ENCODE data around the gene TMED9. TPM values are rescaled to one million over a fixed set of nuclear protein-coding genes. Genes with fewer than 3 reads are reported as not detected.

The TMED9 gene
- total and polyA plus RNA-seq, 2 of the 4 experiments (the other 2 are of a cell fraction): 123 to 357 TPM

- no peak overlapping the region; the same call in 1 of the 2 replicates for H2AK5ac ChIP-seq (ENCODE audit: low read depth, low read length)
- ChIA-PET POLR2A (ENCODE audit: unreplicated experiment) (no interaction called here), CTCF (no interaction called here)
- intact Hi-C loops (cut with micrococcal nuclease): loop anchor here (2.0 kb wide), 2 partner anchors 39 to 75 kb away; partner anchors contain the start of gene DDX41
- DNase-seq (no peak), ATAC-seq (ENCODE audit: low read depth) (no peak)
- peak overlapping the region; percentile 100 for H2AK9ac ChIP-seq (replicated peaks; ENCODE audit: low read depth, low read length, poor library complexity)
- peak overlapping the region; percentile 87 to 97; a peak in 3 of 4 replicates for H4K8ac ChIP-seq (ENCODE audit: low read depth in 2 of 2, low read length in 2 of 2)
- H3K4me1 ChIP-seq (ENCODE audit: control insufficient read depth, insufficient read depth, low read length): peaks cover 3% of the 10 kb centered on the region; the same call in 1 of the 2 replicates
- H2BK20ac ChIP-seq (ENCODE audit: low read depth, low read length): no peak overlapping the region; the same call in 1 of the 2 replicates
- WGBS, 2 experiments (ENCODE audit: extremely low coverage in 2 of 2, insufficient read length in 1 of 2): no CpG with 5 or more reads among the region's 8 CpGs
- peak overlapping the region; percentile 64; the same call in 1 of the 2 replicates for H3K4ac ChIP-seq (ENCODE audit: low read depth, low read length)
- peak overlapping the region; percentile 94 for H3K4me2 ChIP-seq (ENCODE audit: low read depth, low read length)
- H3K9ac ChIP-seq (ENCODE audit: low read depth, low read length): peak overlapping the region; percentile 30; the same call in 1 of the 2 replicates
- BruUV-seq (replicated peaks): no TSS peak
- no peak for TF ChIP-seq SMC3 (IDR thresholded peaks at IDR 0.05; ENCODE audit: low read depth, low read length)
- no peak for TF ChIP-seq BHLHE40 (IDR thresholded peaks at IDR 0.05; ENCODE audit: low read depth, low read length)
- no peak for TF ChIP-seq USF2 (IDR thresholded peaks at IDR 0.05; ENCODE audit: low read depth, low read length)
- TF ChIP-seq NFE2L2 (IDR thresholded peaks at IDR 0.05; ENCODE audit: low read depth, low read length): no peak
- TF ChIP-seq, protein P1, sequence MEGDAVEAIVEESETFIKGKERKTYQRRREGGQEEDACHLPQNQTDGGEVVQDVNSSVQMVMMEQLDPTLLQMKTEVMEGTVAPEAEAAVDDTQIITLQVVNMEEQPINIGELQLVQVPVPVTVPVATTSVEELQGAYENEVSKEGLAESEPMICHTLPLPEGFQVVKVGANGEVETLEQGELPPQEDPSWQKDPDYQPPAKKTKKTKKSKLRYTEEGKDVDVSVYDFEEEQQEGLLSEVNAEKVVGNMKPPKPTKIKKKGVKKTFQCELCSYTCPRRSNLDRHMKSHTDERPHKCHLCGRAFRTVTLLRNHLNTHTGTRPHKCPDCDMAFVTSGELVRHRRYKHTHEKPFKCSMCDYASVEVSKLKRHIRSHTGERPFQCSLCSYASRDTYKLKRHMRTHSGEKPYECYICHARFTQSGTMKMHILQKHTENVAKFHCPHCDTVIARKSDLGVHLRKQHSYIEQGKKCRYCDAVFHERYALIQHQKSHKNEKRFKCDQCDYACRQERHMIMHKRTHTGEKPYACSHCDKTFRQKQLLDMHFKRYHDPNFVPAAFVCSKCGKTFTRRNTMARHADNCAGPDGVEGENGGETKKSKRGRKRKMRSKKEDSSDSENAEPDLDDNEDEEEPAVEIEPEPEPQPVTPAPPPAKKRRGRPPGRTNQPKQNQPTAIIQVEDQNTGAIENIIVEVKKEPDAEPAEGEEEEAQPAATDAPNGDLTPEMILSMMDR (conservative IDR thresholded peaks at IDR 0.05; ENCODE audit: low read depth, low read length): no peak
- no peak for TF ChIP-seq RAD21 (IDR thresholded peaks at IDR 0.05; ENCODE audit: low read length)
- peaks cover 19% of the 10 kb centered on the region for H3K9me1 ChIP-seq (ENCODE audit: insufficient read depth, low read length)
- H4K20me1 ChIP-seq (ENCODE audit: insufficient read depth, low read length): peaks cover 8% of the 10 kb centered on the region; the same call in 1 of the 2 replicates
- peak overlapping the region; percentile 87 for H3K14ac ChIP-seq (replicated peaks; ENCODE audit: low read depth, low read length)
- H3K9me3 ChIP-seq (ENCODE audit: control insufficient read depth, insufficient read depth, low read length): no peaks in the 10 kb centered on the region
- in situ Hi-C loops (cut with MboI; ENCODE audit: low sequenced_read_pairs): no loop called here
- no peak overlapping the region for H3K23ac ChIP-seq (ENCODE audit: low read depth, low read length)
- H2AFZ ChIP-seq (replicated peaks; ENCODE audit: low read length, poor library complexity): peak overlapping the region; percentile 98
- peak overlapping the region; percentile 31; the same call in 1 of the 2 replicates for H4K5ac ChIP-seq (ENCODE audit: low read depth, low read length)
- no peak overlapping the region for H4K91ac ChIP-seq (ENCODE audit: insufficient read depth, low read depth, low read length)
- H2BK5ac ChIP-seq (ENCODE audit: low read depth, low read length, poor library complexity, severe bottlenecking): no peak overlapping the region
- dilution Hi-C loops (cut with HindIII; ENCODE audit: low sequenced_read_pairs, unreplicated experiment): no loop called here
- no peak overlapping the region; the same call in 2 of the 3 replicates for H2BK15ac ChIP-seq (ENCODE audit: low read depth, low read length)
- H3K4me3 ChIP-seq (ENCODE audit: insufficient read depth, low read depth, low read length): peak overlapping the region; percentile 80
- 0 out of 2 replicates have a peak overlapping the region, but pooled peaks have one; percentile 69 for H3K56ac ChIP-seq (ENCODE audit: extremely low read depth, insufficient read depth, low read length)
- H3K27ac ChIP-seq (ENCODE audit: insufficient read depth, low read length): no peak overlapping the region
- H3K27me3 ChIP-seq (ENCODE audit: control insufficient read depth, insufficient read depth, low read length): no peaks in the 10 kb centered on the region
- H2BK120ac ChIP-seq (ENCODE audit: low read depth, low read length): no peak overlapping the region
- H3K18ac ChIP-seq (ENCODE audit: low read depth, low read length): no peak overlapping the region
- peaks cover 32% of the 10 kb centered on the region for H3K36me3 ChIP-seq (ENCODE audit: control insufficient read depth, insufficient read depth, low read length)
- peaks cover 15 to 43% of the 10 kb centered on the region in 2 experiments for H3K79me1 ChIP-seq (ENCODE audit: low read depth in 1 of 2, low read length in 2 of 2)
Measured at GRCh38 chr5:177591690-177592009, 353 bp upstream of the TMED9 start.
